Upper lobe of right lung (tissue), 1 donor: ENCODE data around the gene FGB. TPM values are rescaled to one million over a fixed set of nuclear protein-coding genes. Genes with fewer than 3 reads are reported as not detected.

Experiments used
- ATAC-seq: fragments of 200-7000 bp; cut with Tn5 transposase; one replicate; pipeline ENCODE4 v1.9.1; 2020; ENCODE audit warnings: mild to moderate bottlenecking, moderate library complexity
- DNase-seq: peaks from one replicate; pipeline ENCODE4 v3.0.0-alpha.2; 2020
- H3K27ac ChIP-seq: fragments of 200-600 bp; one replicate; pipeline ENCODE4 v1.8.0; 2022
- H3K27me3 ChIP-seq: fragments of 200-600 bp; one replicate; pipeline ENCODE4 v1.8.0; 2022; ENCODE audit warnings: mild to moderate bottlenecking
- H3K36me3 ChIP-seq: fragments of 200-600 bp; one replicate; pipeline ENCODE4 v1.8.0; 2022
- H3K4me1 ChIP-seq: fragments of 200-600 bp; one replicate; pipeline ENCODE4 v1.8.0; 2022
- H3K4me3 ChIP-seq: fragments of 200-600 bp; one replicate; pipeline ENCODE4 v1.8.0; 2022; ENCODE audit warnings: mild to moderate bottlenecking
- H3K9me3 ChIP-seq: fragments of 200-600 bp; one replicate; pipeline ENCODE4 v1.8.0; 2022
- intact Hi-C: fragments of 100-400 bp; cut with DNase I; formaldehyde crosslinking; loops from one replicate; pipeline ENCODE4 v1.11.0; 2022
- total RNA-seq: library from RNA; stranded (reverse); fragmentation: NEBNext Ultra II Directional; extraction: Animal tissue kit (Norgen Biotek cat#: 25700); gene quantifications from one replicate; pipeline ENCODE4 v1.2.1, GENCODE V29; 2021
- TF ChIP-seq, protein P1 (sequence below): fragments of 200-600 bp; IDR thresholded peaks from one replicate; pipeline ENCODE4 v1.8.0; 2022; ENCODE audit warnings: antibody characterized with exemption
- donor health status: DM: no; HTN: yes; CAD: no; lungs with severe emphysema.

The FGB gene
- total RNA-seq, 1 donor from 2014 or later = 1.2 TPM

DNA sequence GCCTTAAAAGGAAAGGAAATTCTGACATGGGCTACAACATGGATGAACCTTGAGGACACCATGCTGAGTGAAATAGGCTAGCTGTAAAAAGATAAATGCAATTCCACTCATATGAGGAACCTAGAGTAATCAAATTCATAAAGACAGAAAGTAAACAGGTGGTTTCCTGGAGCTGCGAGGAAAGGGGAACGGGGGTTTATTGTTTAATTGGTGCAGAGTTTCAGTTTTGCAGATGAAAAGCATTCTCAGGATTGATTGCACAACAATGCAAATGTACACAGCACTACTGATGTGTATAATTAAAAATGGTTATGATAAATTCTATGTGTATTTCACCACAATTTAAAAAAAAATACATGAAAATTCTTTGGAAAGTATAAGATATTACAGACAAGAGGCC is 36.7 kb upstream of the FGB start:
- DNase-seq = no peak
- Histone ChIP-seq H3K36me3 (no peaks in the 10 kb centered on the region), H3K27ac (no peak overlapping the region), H3K27me3 (no peaks in the 10 kb centered on the region), H3K4me3 (no peak overlapping the region), H3K9me3 (no peaks in the 10 kb centered on the region), H3K4me1 (no peaks in the 10 kb centered on the region)
- ATAC-seq = no peak
- intact Hi-C loops = no loop called here
- TF ChIP-seq, protein P1, sequence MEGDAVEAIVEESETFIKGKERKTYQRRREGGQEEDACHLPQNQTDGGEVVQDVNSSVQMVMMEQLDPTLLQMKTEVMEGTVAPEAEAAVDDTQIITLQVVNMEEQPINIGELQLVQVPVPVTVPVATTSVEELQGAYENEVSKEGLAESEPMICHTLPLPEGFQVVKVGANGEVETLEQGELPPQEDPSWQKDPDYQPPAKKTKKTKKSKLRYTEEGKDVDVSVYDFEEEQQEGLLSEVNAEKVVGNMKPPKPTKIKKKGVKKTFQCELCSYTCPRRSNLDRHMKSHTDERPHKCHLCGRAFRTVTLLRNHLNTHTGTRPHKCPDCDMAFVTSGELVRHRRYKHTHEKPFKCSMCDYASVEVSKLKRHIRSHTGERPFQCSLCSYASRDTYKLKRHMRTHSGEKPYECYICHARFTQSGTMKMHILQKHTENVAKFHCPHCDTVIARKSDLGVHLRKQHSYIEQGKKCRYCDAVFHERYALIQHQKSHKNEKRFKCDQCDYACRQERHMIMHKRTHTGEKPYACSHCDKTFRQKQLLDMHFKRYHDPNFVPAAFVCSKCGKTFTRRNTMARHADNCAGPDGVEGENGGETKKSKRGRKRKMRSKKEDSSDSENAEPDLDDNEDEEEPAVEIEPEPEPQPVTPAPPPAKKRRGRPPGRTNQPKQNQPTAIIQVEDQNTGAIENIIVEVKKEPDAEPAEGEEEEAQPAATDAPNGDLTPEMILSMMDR = no peak

DNA sequence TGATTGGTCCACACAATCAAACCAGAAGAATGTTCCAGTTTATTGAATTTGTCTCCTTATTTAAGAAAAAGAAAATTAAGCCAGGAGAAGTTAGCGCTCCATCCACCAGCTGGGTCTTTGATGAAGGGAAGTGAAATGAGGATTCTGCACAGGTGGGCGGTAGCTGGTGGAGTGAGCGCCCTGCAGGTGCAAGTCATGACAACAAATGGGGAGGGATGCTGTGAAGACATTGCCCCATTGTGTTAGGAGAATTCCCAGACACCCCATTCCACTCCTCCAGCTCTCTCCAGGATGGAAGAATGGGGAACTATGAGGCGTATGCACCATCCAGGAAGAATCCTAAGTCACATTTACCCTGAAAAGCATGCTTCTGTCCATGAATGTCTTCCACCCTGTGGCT is 35.5 kb upstream of the FGB start:
- TF ChIP-seq, protein P1 = no peak
- no peaks in the 10 kb centered on the region for H3K36me3 ChIP-seq
- intact Hi-C loops = no loop called here
- H3K27me3 ChIP-seq = no peaks in the 10 kb centered on the region
- no peaks in the 10 kb centered on the region for H3K9me3 ChIP-seq
- no peak overlapping the region for H3K4me3 ChIP-seq
- H3K4me1 ChIP-seq = no peaks in the 10 kb centered on the region
- H3K27ac ChIP-seq = no peak overlapping the region
- no peak for ATAC-seq
- no peak for DNase-seq

DNA sequence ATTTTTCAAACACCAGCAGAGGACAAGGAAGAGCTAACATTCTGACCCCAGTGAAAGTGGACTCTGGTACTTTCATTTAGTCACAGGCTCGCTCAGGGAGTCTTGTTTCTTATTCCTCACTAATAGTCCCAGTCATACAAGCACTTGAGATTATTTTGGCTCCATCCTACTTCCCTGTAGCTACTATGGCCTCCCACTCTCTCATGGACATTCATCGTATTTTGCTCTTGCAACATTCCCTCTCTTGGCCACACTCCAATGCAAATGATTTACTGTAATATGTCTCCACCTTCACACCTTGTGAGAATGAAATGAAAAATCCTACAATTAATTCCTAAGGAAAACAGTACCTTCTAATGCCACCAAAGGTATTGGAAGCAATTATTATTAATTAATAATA is 33.9 kb upstream of the FGB start:
- no peak for DNase-seq
- TF ChIP-seq, protein P1 = no peak

DNA sequence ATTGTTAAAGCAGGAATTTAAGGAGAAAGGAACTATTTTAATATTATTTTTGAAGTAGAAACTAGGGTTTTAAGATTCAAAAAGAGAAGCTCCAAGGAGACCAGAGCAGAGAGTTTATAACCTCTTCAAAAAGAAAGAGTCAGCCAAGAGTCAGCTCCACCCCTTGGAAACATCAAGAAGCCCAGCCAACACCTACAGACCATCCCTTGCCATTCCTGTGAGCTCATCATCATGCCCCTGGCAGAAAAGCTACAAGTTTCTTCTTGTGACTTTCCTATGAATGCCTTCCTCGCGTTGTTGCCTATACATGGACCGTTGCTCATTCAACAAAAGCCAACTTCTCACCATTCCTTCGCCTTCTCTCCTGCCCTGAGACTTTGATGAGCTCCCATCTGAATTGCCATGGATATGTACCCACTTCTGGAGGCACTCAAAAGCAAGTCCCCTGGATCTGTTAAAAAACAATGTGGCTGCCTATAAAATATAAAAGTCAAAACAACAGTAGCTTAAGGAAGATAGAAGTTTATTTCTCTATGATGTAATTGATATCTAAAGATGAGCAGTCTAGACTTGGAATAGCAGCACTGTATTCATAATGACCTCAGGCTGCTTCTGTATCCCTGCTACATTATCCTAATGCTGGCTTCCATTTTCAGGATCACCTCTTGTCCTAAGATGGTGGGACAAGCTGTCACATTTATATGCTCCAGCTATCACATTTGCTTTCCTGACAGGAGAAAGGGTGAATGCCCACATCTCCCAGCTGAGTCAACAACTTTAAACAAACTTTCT is 32.9 kb upstream of the FGB start:
- no peaks in the 10 kb centered on the region for H3K27me3 ChIP-seq
- no peak for DNase-seq
- no peaks in the 10 kb centered on the region for H3K36me3 ChIP-seq
- intact Hi-C loops = no loop called here
- H3K9me3 ChIP-seq = no peaks in the 10 kb centered on the region
- H3K4me3 ChIP-seq = no peak overlapping the region
- no peaks in the 10 kb centered on the region for H3K4me1 ChIP-seq
- no peak for ATAC-seq
- no peak overlapping the region for H3K27ac ChIP-seq
- TF ChIP-seq, protein P1 = no peak

More for the DNA sequence above, 33.9 kb upstream of the FGB start:
- H3K36me3 ChIP-seq = no peaks in the 10 kb centered on the region
- ATAC-seq = peak; percentile 65
- H3K27ac ChIP-seq = no peak overlapping the region
- H3K4me3 ChIP-seq = no peak overlapping the region
- H3K27me3 ChIP-seq = no peaks in the 10 kb centered on the region
- no peaks in the 10 kb centered on the region for H3K9me3 ChIP-seq
- no peaks in the 10 kb centered on the region for H3K4me1 ChIP-seq
- intact Hi-C loops = no loop called here

DNA sequence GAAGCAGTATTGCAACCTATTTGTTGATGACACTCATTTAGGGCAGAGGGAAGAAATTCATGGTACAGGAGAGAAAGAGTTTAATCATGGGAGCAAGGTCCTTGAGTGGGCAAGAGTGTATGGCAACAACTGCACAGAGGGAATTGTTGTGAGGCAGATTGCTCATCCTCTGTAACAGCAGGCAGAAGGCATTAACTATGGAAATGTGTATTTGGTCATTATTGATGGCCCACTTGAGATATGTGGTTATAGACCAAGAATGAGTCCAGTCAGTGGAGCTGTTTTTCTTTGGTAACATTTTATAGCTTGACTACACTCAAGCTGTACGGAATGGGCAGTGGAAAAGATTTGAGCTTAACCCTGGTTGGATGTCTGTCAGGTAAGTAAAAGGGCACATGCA is 28.5 kb upstream of the FGB start:
- no peaks in the 10 kb centered on the region for H3K4me1 ChIP-seq
- TF ChIP-seq, protein P1 = no peak
- DNase-seq (no peak), ATAC-seq (no peak)
- no peaks in the 10 kb centered on the region for H3K27me3 ChIP-seq
- intact Hi-C loops = no loop called here
- H3K9me3 ChIP-seq = no peaks in the 10 kb centered on the region
- no peak overlapping the region for H3K4me3 ChIP-seq
- H3K27ac ChIP-seq = no peak overlapping the region
- H3K36me3 ChIP-seq = peaks cover 41% of the 10 kb centered on the region
